Astrocyte of the spinal cord (primary cell): ENCODE measurements around the gene NISCH.

ENCODE experiments used
- DNase-seq: peaks from one replicate; pipeline ENCODE4 v3.0.0; 2011; ENCODE audit warnings: low read depth, low spot score
- H3K4me3 ChIP-seq: 2 replicates; pipeline ENCODE4 v1.5.1; 2011; ENCODE audit warnings: low read depth, mild to moderate bottlenecking, low read length, moderate library complexity
- in situ Hi-C: cut with HindIII; loops from 2 replicates; pipeline ENCODE4 v1.10.0; 2017; ENCODE audit warnings: low sequenced_read_pairs
- TF ChIP-seq, protein P1 (sequence below): IDR thresholded peaks from 2 replicates; pipeline ENCODE4 v1.5.1; 2012; ENCODE audit warnings: low read depth, mild to moderate bottlenecking, low read length, inconsistent platforms

Gene NISCH

DNA sequence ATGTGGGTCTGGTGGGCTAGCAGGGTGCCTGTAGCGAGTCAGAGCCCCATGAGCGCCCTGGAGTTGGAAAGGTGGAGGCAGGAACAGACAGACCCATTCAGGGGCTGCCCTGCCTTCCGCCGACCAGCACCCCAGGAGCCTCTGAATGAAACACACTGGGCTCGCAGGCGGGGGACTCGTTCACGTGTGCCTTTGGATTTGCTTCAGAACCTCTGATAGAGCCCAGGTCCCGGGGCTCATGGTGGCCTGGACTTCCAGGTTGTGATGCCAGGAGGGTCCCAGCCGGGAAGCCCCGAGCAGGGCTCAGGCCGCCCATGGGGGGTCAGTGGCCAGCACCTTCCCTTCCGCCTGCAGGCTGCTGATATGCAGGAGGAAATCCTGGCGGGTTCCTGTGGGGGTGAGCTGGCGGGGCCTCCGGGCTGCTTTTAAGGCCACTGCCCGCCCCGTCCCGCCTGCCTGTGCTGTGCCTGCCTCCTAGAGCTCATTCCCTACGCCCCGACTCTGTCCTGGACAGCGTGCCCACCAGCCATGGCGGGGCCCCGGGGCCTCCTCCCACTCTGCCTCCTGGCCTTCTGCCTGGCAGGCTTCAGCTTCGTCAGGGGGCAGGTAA is 39.6 kb downstream of the NISCH start, which contains the start of gene STAB1:
STAB1 (plus strand) TSS at position 453 of the 610 bp plus-strand sequence; CDS start at position 529, 76 bp downstream.
- DNase-seq = no peak
- in situ Hi-C loops = no loop called here
- TF ChIP-seq, protein P1, sequence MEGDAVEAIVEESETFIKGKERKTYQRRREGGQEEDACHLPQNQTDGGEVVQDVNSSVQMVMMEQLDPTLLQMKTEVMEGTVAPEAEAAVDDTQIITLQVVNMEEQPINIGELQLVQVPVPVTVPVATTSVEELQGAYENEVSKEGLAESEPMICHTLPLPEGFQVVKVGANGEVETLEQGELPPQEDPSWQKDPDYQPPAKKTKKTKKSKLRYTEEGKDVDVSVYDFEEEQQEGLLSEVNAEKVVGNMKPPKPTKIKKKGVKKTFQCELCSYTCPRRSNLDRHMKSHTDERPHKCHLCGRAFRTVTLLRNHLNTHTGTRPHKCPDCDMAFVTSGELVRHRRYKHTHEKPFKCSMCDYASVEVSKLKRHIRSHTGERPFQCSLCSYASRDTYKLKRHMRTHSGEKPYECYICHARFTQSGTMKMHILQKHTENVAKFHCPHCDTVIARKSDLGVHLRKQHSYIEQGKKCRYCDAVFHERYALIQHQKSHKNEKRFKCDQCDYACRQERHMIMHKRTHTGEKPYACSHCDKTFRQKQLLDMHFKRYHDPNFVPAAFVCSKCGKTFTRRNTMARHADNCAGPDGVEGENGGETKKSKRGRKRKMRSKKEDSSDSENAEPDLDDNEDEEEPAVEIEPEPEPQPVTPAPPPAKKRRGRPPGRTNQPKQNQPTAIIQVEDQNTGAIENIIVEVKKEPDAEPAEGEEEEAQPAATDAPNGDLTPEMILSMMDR = no peak
- no peak within 1 kb of the TSS for H3K4me3 ChIP-seq

DNA sequence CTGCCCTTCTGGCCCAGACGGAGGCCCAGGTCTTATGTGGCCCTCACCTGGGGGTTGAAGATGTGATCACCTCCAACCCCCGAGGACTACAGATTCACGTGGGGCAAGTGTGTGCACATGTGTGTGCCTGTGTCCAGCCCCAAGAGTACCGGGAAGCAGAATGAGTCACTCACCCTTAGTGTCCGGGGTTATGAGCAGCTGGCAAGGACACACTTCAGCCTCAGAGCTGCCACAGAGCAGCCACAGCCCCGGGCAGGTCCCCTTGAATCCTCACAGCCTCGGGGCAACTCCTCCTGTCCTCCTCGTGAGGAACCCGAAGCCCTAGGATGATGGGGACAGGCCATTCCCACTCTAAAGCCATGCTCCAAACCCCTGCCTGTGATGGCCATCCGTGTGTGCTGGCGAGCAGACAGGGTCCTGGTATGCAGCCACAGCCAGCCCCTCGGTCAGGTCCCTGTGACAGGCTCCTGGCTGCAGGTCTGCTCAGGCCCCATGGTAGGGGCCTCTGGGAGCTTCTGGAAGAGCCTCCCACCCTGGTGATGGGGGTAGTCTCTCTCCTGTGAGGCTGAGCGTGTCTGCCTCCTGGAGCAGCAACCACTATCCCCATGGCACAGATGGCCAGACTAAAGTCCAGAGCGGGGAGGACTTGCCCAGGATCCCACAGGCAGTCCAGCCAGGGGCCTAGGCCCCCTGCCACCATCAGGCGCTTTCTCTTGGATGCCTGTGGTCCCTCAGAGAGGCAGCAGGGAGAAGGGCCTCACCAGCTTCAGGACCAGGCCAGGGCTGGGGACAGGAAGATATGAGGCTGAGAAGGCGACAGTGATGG is 40.6 kb downstream of the NISCH start:
- TF ChIP-seq, protein P1 = no peak
- no peak overlapping the region for H3K4me3 ChIP-seq
- peak; percentile 30 for DNase-seq
- in situ Hi-C loops = no loop called here

- TF ChIP-seq, protein P1 = no peak
- no peak overlapping the region for H3K4me3 ChIP-seq
- in situ Hi-C loops = no loop called here
- peak; percentile 68 for DNase-seq
Observed at GRCh38 chr3:52498137-52499054, 43.0 kb downstream of the NISCH start.

DNA sequence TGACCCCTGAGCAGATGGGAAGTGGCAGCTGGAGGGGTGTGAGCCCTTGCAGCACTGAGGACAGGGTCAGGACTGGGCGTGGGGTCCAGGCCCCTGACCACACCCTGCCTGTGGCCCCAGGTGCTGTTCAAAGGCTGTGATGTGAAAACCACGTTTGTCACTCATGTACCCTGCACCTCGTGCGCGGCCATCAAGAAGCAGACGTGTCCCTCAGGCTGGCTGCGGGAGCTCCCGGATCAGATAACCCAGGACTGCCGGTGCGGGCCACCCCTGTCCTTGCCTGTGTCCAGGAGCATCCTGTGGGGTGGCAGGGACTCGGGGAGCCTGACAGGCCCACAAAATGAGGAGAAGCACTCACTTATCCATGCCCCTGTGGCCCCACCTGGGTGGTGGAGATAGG is 45.6 kb downstream of the NISCH start:
- no peak overlapping the region for H3K4me3 ChIP-seq
- DNase-seq = no peak
- in situ Hi-C loops = no loop called here
- TF ChIP-seq, protein P1 = no peak

- TF ChIP-seq, protein P1 = no peak
- DNase-seq = no peak
- in situ Hi-C loops = no loop called here
- no peak overlapping the region for H3K4me3 ChIP-seq
Observed at GRCh38 chr3:52502001-52502400, 46.6 kb downstream of the NISCH start.

DNA sequence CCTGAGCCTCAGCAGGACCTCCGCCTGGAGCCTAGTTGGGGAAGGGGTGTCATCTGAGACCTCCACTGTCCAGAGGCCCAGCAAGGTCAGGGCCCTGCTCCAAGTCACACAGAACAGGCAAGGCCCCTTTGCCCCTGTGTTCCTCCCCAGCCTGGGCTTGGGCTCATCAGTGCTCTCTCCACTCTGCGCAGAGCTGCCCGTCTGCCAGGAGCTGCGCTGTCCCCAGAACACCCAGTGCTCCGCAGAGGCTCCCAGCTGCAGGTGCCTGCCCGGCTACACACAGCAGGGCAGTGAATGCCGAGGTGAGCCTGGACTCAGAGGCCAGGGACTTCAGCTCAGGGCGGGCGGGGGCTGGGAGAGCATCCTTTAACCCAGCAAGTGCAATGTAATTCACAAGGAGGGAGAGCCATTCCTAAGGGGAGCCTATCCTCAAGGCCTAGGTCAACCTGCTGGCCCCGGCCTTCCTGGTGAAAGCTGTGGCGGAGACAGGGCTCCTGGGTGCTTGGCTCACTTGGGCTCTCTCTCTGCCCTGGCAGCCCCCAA is 47.5 kb downstream of the NISCH start:
- TF ChIP-seq, protein P1 = no peak
- H3K4me3 ChIP-seq = no peak overlapping the region
- no peak for DNase-seq
- in situ Hi-C loops = no loop called here
